ENCODE measurements around the gene LRRC8D. TPM values are rescaled to one million over a fixed set of nuclear protein-coding genes. Genes with fewer than 3 reads are reported as not detected.

Gene LRRC8D
- polyA plus RNA-seq, 2 of the 4 experiments (the other 2 are of a cell fraction), result 41.8 to 76.7 TPM

GRCh38 chr1:89837036-89837481 is 16.2 kb downstream of the LRRC8D start:
- no peak for ATAC-seq
- DNase-seq (ENCODE audit: low read depth in 1 of 2, low spot score in 1 of 2), result no peak
- H3K4me1 ChIP-seq, result peaks cover 83% of the 10 kb centered on the region
- CTCF ChIA-PET, result interaction anchor here (2.0 kb wide), 1 partner anchor 150 kb away, joined by 4 read pairs; no protein-coding TSS in a partner anchor
- 0 out of 6 replicates have a peak overlapping the region, but pooled peaks of 1 of the 2 experiments have one; percentile 10 for H3K27ac ChIP-seq
- no peak for TF ChIP-seq JUN (IDR thresholded peaks at IDR 0.05)
- TF ChIP-seq MAX (IDR thresholded peaks at IDR 0.05), result no peak
- no peak for TF ChIP-seq CBX8 (IDR thresholded peaks at IDR 0.05)
- TF ChIP-seq NFE2L2 (conservative IDR thresholded peaks at IDR 0.05; ENCODE audit: low read length), result no peak
- TF ChIP-seq RARB (CRISPR knock-in tag; IDR thresholded peaks at IDR 0.05), result no peak
- no peak for TF ChIP-seq RCOR1 (IDR thresholded peaks at IDR 0.05; ENCODE audit: low read depth, low read length)
- no peak for TF ChIP-seq HOXB5 (CRISPR knock-in tag; IDR thresholded peaks at IDR 0.05)
- TF ChIP-seq, protein P1, sequence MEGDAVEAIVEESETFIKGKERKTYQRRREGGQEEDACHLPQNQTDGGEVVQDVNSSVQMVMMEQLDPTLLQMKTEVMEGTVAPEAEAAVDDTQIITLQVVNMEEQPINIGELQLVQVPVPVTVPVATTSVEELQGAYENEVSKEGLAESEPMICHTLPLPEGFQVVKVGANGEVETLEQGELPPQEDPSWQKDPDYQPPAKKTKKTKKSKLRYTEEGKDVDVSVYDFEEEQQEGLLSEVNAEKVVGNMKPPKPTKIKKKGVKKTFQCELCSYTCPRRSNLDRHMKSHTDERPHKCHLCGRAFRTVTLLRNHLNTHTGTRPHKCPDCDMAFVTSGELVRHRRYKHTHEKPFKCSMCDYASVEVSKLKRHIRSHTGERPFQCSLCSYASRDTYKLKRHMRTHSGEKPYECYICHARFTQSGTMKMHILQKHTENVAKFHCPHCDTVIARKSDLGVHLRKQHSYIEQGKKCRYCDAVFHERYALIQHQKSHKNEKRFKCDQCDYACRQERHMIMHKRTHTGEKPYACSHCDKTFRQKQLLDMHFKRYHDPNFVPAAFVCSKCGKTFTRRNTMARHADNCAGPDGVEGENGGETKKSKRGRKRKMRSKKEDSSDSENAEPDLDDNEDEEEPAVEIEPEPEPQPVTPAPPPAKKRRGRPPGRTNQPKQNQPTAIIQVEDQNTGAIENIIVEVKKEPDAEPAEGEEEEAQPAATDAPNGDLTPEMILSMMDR (IDR thresholded peaks at IDR 0.05), result no peak
- H3K4me2 ChIP-seq, result peak overlapping the region; percentile 52
- H3K4me3 ChIP-seq, result no peak overlapping the region
- no peaks in the 10 kb centered on the region for H3K9me3 ChIP-seq
- no peak for FAIRE-seq
- POLR2A ChIA-PET, result no interaction called here

DNA sequence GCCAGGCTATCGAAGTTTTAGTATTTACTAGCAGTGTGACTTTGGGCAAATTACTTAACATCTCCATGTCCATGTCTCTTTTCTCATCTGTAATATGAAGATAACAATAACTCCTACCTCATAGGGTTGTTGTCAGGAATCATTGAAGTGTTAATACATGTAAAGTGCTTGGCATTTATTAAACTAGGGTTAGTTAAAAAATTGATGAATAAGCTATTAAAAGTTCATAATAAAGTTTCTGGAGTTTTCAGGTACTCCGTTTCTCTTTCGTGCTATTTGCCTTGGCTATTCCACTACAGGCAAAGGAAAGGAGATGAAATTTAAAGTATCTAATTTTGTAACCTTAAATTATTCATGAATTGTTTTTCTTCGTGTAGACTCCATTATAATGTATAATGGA is 16.7 kb downstream of the LRRC8D start:
- WGBS (ENCODE audit: missing lambda C conversion rate), result 83% methylated on average over 4 of the region's 4 CpGs
- FAIRE-seq, result no peak
- ChIA-PET CTCF (interaction anchor here (2.0 kb wide), 1 partner anchor 150 kb away, joined by 4 read pairs; no protein-coding TSS in a partner anchor), POLR2A (no interaction called here)
- Histone ChIP-seq H3K4me1 (peaks cover 83% of the 10 kb centered on the region), H3K9me3 (no peaks in the 10 kb centered on the region), H3K4me2 (peak overlapping the region; percentile 52; the same call in 2 of the 3 replicates), H3K4me3 (no peak overlapping the region), H3K27ac (no peak overlapping the region)
- TF ChIP-seq MAFK (IDR thresholded peaks at IDR 0.05; ENCODE audit: partially characterized antibody) (peak; percentile 55), GATA3 (IDR thresholded peaks at IDR 0.05; ENCODE audit: borderline replicate concordance) (no peak)
- no peak for DNase-seq (ENCODE audit: low read depth in 1 of 2, low spot score in 1 of 2)
- ATAC-seq, result no peak

DNA sequence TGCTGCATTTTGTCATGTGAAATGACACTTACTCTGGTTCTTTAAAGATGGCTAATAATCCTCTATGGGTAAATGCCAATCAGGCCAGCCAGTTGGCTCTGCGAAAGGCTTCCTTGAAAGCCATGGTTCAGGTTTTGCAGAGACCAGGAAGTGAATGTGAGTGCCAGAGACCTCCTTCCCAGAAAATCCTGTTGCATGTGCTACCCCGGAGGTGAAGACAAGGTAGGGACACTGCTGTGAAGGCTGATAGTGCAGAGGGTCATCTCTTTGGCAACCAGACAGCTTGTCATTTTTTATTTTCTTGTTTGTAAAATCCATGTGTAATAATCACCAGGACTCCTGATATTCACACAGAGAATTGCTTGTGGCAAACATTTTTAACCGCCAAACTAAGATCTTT is 18.7 kb downstream of the LRRC8D start:
- CTCF ChIA-PET, result interaction anchor here (5.1 kb wide), 1 partner anchor 148 kb away, joined by 35 read pairs; no protein-coding TSS in a partner anchor
- no peak for TF ChIP-seq POLR2A (IDR thresholded peaks at IDR 0.05; ENCODE audit: low read length)
- FAIRE-seq (no peak), DNase-seq (ENCODE audit: low read depth in 1 of 2, low spot score in 1 of 2) (no peak), ATAC-seq (no peak)
- H3K9me3 ChIP-seq, result no peaks in the 10 kb centered on the region
- H3K4me1 ChIP-seq, result peaks cover 71% of the 10 kb centered on the region
- POLR2A ChIA-PET, result no interaction called here
- peak overlapping the region; percentile 49; the same call in 2 of the 3 replicates for H3K4me2 ChIP-seq
- H3K27ac ChIP-seq, result peak overlapping the region in 1 of 2 experiments; percentile 16; a peak in 1 of 6 replicates
- WGBS (ENCODE audit: missing lambda C conversion rate), result 86% methylated on average over 3 of the region's 3 CpGs
- H3K4me3 ChIP-seq, result no peak overlapping the region

DNA sequence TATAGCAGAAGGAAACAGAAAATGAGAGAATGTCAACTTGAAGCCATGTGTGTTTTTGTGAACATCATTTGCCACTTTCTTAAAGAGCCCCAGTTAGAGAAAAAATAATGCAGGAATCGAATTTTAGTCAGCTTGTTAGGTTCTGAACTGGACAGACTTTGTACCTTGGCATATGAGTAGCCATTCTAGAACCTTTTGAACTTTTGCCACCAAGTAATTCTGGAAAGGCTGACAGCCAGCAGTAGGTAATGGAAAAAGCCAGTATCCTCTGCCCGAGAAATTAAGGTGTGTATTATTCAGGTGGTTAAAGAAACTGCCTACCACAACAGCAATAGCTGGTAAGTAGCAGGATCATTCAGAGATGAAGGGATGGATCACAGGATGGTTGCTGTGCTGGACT is 20.7 kb downstream of the LRRC8D start:
- ATAC-seq (no peak), FAIRE-seq (no peak), DNase-seq (ENCODE audit: low read depth in 1 of 2, low spot score in 1 of 2) (no peak)
- peak overlapping the region in 1 of 2 experiments; percentile 43; a peak in 3 of 6 replicates for H3K27ac ChIP-seq
- 79% methylated on average over 2 of the region's 2 CpGs for WGBS (ENCODE audit: missing lambda C conversion rate)
- CTCF ChIA-PET, result interaction anchor here (0.9 to 5.1 kb wide), 6 partner anchors 20 to 149 kb away, joined by 3 to 35 read pairs (median 9); partner anchors contain the start of gene LRRC8D
- H3K4me1 ChIP-seq, result peaks cover 66% of the 10 kb centered on the region
- peak overlapping the region; percentile 49; the same call in 1 of the 3 replicates for H3K4me2 ChIP-seq
- POLR2A ChIA-PET, result no interaction called here
- no peak overlapping the region for H3K4me3 ChIP-seq
- H3K9me3 ChIP-seq, result no peaks in the 10 kb centered on the region
- TF ChIP-seq HES2 (IDR thresholded peaks at IDR 0.05) (no peak), EP300 (IDR thresholded peaks at IDR 0.05) (no peak), NR3C1 (IDR thresholded peaks at IDR 0.05) (no peak), MAZ (IDR thresholded peaks at IDR 0.05; ENCODE audit: borderline replicate concordance, low read depth, low read length) (no peak), KDM5A (IDR thresholded peaks at IDR 0.05) (no peak), BHLHE40 (IDR thresholded peaks at IDR 0.05; ENCODE audit: low read depth, low read length) (no peak), CBX2 (IDR thresholded peaks at IDR 0.05; ENCODE audit: borderline replicate concordance, low read depth) (no peak), TFCP2L1 (CRISPR knock-in tag; IDR thresholded peaks at IDR 0.05) (no peak), MYC (IDR thresholded peaks at IDR 0.05; ENCODE audit: borderline replicate concordance, low read length) (no peak), HEYL (CRISPR knock-in tag; IDR thresholded peaks at IDR 0.05) (no peak), PHF8 (IDR thresholded peaks at IDR 0.05; ENCODE audit: borderline replicate concordance, low read depth) (no peak), ZSCAN20 (CRISPR knock-in tag; IDR thresholded peaks at IDR 0.05) (no peak), HDAC2 (IDR thresholded peaks at IDR 0.05) (no peak), JUNB (IDR thresholded peaks at IDR 0.05) (no peak)
- TF ChIP-seq, protein P2, sequence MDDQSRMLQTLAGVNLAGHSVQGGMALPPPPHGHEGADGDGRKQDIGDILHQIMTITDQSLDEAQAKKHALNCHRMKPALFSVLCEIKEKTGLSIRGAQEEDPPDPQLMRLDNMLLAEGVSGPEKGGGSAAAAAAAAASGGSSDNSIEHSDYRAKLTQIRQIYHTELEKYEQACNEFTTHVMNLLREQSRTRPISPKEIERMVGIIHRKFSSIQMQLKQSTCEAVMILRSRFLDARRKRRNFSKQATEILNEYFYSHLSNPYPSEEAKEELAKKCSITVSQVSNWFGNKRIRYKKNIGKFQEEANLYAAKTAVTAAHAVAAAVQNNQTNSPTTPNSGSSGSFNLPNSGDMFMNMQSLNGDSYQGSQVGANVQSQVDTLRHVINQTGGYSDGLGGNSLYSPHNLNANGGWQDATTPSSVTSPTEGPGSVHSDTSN (IDR thresholded peaks at IDR 0.05), result no peak
- TF ChIP-seq, protein P3, sequence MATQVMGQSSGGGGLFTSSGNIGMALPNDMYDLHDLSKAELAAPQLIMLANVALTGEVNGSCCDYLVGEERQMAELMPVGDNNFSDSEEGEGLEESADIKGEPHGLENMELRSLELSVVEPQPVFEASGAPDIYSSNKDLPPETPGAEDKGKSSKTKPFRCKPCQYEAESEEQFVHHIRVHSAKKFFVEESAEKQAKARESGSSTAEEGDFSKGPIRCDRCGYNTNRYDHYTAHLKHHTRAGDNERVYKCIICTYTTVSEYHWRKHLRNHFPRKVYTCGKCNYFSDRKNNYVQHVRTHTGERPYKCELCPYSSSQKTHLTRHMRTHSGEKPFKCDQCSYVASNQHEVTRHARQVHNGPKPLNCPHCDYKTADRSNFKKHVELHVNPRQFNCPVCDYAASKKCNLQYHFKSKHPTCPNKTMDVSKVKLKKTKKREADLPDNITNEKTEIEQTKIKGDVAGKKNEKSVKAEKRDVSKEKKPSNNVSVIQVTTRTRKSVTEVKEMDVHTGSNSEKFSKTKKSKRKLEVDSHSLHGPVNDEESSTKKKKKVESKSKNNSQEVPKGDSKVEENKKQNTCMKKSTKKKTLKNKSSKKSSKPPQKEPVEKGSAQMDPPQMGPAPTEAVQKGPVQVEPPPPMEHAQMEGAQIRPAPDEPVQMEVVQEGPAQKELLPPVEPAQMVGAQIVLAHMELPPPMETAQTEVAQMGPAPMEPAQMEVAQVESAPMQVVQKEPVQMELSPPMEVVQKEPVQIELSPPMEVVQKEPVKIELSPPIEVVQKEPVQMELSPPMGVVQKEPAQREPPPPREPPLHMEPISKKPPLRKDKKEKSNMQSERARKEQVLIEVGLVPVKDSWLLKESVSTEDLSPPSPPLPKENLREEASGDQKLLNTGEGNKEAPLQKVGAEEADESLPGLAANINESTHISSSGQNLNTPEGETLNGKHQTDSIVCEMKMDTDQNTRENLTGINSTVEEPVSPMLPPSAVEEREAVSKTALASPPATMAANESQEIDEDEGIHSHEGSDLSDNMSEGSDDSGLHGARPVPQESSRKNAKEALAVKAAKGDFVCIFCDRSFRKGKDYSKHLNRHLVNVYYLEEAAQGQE (IDR thresholded peaks at IDR 0.05), result no peak
